Smooth muscle cell (in vitro differentiated cells): ENCODE results near the gene ASCC1. TPM values are rescaled to one million over a fixed set of nuclear protein-coding genes. Genes with fewer than 3 reads are reported as not detected.

Experiments
- DNase-seq: peaks from one replicate; lab custom pipeline; 2025; ENCODE audit not compliant: unreplicated experiment; lab: John Stamatoyannopoulos, UW
- H2AFZ ChIP-seq: fragments of 200-600 bp; sonication (generic); 2 replicates; pipeline ENCODE4 v1.6.0; 2016; ENCODE audit warnings: antibody characterized with exemption, low read depth, mild to moderate bottlenecking
- H3F3A ChIP-seq: fragments of 200-600 bp; sonication (generic); 2 replicates; pipeline ENCODE4 v1.6.0; 2017; ENCODE audit warnings: antibody characterized with exemption, low read depth
- H3K27ac ChIP-seq: fragments of 200-600 bp; sonication (generic); 2 replicates; pipeline ENCODE4 v1.5.1; 2016; ENCODE audit warnings: low read depth, mild to moderate bottlenecking
- H3K27me3 ChIP-seq: fragments of 200-600 bp; sonication (generic); 2 replicates; pipeline ENCODE4 v1.6.1; 2016; ENCODE audit warnings: low read depth, mild to moderate bottlenecking
- H3K36me3 ChIP-seq: fragments of 200-600 bp; sonication (generic); 2 replicates; pipeline ENCODE4 v1.5.1; 2016; ENCODE audit warnings: low read depth
- H3K4me1 ChIP-seq: fragments of 200-600 bp; sonication (generic); 2 replicates; pipeline ENCODE4 v1.5.1; 2016; ENCODE audit warnings: low read depth
- H3K4me2 ChIP-seq: fragments of 200-600 bp; sonication (generic); 2 replicates; pipeline ENCODE4 v1.6.0; 2016; ENCODE audit warnings: mild to moderate bottlenecking
- H3K4me3 ChIP-seq: fragments of 200-600 bp; sonication (generic); 2 replicates; pipeline ENCODE4 v1.5.1; 2016; ENCODE audit warnings: mild to moderate bottlenecking
- H3K79me2 ChIP-seq: fragments of 200-600 bp; sonication (generic); 2 replicates; pipeline ENCODE4 v1.6.0; 2016; ENCODE audit warnings: low read depth, mild to moderate bottlenecking
- H3K9ac ChIP-seq: fragments of 200-600 bp; sonication (generic); 2 replicates; pipeline ENCODE4 v1.6.0; 2016; ENCODE audit warnings: low read depth
- H3K9me3 ChIP-seq: fragments of 200-600 bp; sonication (generic); replicated peaks from 2 replicates; pipeline ENCODE4 v1.5.1; 2016; ENCODE audit warnings: low read depth
- H4K20me1 ChIP-seq: fragments of 200-600 bp; sonication (generic); 2 replicates; pipeline ENCODE4 v1.6.0; 2016; ENCODE audit warnings: low read depth
- WGBS: methylation state at CpG from one replicate; pipeline ENCODE4 v1.1.7; 2016; ENCODE audit warnings: low lambda C conversion rate; 5-methylcytosine and 5-hydroxymethylcytosine counted together
- polyA plus RNA-seq: library from polyadenylated mRNA; unstranded; fragments of >200 nt; fragmentation: Nextera tagmentation; extraction: Ambion mirVana; gene quantifications from 2 replicates; pipeline ENCODE4 v1.2.1, GENCODE V29; 2016
- total RNA-seq: library from RNA; depleted of rRNA; stranded (reverse); fragments of >200 nt; gene quantifications from 2 replicates; pipeline ENCODE4 v1.2.3, GENCODE V29; 2014
- TF ChIP-seq, protein P1 (sequence below): fragments of 200-600 bp; sonication (generic); IDR thresholded peaks from 2 replicates; pipeline ENCODE4 v1.5.1; 2017; ENCODE audit warnings: borderline replicate concordance, mild to moderate bottlenecking, antibody characterized with exemption; ENCODE audit not compliant: insufficient read depth, poor library complexity, severe bottlenecking

ASCC1 gene
- total and polyA plus RNA-seq, 2 experiments from 2014 or later = 24.0 to 28.1 TPM

DNA sequence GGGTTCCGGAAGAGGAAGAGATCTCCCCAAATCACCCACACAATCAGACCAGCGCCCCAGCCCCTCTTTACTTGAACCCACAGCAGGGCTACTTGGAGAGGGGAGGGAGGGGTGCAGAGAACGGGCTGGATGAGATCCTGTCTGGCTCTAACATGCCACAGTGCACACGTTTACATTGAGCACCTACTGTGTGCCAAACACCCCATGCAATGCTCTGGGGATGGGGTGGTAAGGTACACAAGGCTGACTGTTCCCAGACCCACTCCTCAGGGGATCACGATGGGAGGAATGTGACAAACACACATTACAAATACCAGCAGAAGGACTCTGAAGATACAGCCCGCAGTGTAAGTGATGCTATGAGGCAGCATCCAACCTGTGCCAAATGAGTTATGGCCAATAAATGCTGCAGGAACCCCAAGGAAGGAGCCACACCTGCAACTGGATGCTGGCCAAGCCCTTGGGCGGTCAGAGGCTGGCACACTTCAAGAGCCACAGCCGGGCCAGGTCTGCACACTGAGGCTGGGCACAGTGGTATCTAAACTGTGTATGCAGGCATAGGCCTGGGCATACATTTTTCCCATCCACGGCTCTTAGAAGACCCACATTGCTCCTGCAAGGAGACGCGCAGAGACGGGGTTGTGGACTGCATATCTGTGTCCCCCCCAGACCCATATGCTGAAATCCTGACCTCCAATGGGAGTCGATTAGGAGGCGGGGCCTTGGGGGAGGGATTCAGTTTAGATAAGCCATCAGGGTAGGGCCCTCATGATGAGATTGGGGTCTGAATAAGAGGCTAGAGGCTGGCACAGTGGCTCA, 134.1 kb downstream of the ASCC1 start:
- WGBS = 89% methylated on average over 14 of the region's 14 CpGs
- Histone ChIP-seq H3K27me3 (peaks cover 29% of the 10 kb centered on the region), H3K9ac (no peak overlapping the region), H3K79me2 (no peaks in the 10 kb centered on the region), H3K4me2 (no peak overlapping the region), H3K4me1 (peaks cover 1% of the 10 kb centered on the region), H4K20me1 (no peaks in the 10 kb centered on the region), H3K27ac (no peak overlapping the region), H3K4me3 (no peak overlapping the region), H3K9me3 (no peaks in the 10 kb centered on the region), H3F3A (no peaks in the 10 kb centered on the region), H3K36me3 (no peaks in the 10 kb centered on the region), H2AFZ (no peak overlapping the region)
- TF ChIP-seq, protein P1, sequence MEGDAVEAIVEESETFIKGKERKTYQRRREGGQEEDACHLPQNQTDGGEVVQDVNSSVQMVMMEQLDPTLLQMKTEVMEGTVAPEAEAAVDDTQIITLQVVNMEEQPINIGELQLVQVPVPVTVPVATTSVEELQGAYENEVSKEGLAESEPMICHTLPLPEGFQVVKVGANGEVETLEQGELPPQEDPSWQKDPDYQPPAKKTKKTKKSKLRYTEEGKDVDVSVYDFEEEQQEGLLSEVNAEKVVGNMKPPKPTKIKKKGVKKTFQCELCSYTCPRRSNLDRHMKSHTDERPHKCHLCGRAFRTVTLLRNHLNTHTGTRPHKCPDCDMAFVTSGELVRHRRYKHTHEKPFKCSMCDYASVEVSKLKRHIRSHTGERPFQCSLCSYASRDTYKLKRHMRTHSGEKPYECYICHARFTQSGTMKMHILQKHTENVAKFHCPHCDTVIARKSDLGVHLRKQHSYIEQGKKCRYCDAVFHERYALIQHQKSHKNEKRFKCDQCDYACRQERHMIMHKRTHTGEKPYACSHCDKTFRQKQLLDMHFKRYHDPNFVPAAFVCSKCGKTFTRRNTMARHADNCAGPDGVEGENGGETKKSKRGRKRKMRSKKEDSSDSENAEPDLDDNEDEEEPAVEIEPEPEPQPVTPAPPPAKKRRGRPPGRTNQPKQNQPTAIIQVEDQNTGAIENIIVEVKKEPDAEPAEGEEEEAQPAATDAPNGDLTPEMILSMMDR = no peak
- DNase-seq = no peak

DNA sequence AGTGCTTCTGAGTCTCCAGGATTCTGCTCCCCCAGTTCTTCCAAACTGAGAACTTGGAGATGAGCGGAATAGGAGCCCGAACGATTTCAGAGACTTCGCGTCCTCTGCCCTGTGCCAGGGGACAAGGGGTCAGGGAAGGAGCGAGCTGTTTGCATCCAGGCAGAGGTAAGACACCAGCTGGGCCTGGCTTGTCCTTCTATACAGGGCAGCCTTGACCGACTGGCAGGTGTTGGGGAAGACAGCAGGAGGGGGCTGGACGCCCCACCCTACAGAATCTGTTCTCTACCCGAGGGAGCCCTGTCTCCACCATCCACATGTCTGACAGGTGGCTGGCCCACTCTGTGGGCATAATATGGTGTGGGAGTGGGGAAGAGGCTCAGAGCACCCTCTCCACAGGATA, 134.9 kb downstream of the ASCC1 start:
- 86% methylated on average over 9 of the region's 9 CpGs for WGBS
- DNase-seq = no peak
- no peaks in the 10 kb centered on the region for H3F3A ChIP-seq
- no peaks in the 10 kb centered on the region for H3K79me2 ChIP-seq
- H3K4me1 ChIP-seq = no peaks in the 10 kb centered on the region
- no peaks in the 10 kb centered on the region for H3K9me3 ChIP-seq
- TF ChIP-seq, protein P1 = no peak
- H4K20me1 ChIP-seq = no peaks in the 10 kb centered on the region
- H3K4me3 ChIP-seq = no peak overlapping the region
- H2AFZ ChIP-seq = no peak overlapping the region
- H3K36me3 ChIP-seq = no peaks in the 10 kb centered on the region
- H3K9ac ChIP-seq = no peak overlapping the region
- H3K27me3 ChIP-seq = peaks cover 21% of the 10 kb centered on the region
- H3K27ac ChIP-seq = no peak overlapping the region
- no peak overlapping the region for H3K4me2 ChIP-seq

DNA sequence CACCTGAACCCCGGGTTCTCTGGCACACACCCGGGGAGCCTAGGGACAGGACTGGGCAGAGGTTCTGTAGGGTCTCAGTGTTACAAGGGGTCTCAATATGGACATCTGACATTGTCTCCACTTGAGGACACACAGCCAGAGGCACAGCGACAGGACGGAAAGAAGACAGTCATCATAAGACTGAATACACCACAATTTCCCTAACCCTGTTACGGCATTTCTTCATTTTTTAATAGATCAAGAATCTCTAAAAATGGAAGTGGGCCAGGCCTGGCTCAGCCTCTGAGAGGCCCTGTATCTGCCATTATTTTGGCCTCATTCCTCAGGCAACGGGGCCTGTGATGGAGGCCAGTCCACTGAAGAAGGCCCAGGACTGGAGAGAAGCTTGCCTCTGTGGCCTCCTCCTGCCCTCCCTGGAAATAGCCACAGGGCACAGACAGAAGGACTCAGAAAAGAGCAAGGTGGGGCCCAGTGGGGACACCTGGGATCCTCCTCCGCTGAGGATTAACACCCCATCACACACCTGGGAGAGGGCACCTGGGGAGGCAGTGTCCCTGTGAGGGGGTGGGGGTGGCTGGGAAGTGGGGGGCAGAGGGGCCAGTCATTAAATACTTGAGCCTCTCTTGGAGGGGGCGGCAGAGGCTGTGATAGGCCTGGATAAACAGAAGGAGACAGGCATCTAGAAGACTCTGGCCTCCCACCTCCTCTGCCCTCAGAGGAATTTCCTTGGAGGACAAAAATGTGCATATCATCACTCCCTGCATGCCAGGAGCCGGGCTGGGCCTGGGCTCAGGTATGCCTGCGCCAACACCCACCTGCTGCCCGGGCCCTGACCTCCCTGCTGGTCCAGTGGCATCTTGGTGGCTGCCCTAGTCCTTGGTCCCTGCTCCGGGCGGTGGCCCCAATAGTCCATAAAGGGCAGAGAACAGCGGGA, 135.8 kb downstream of the ASCC1 start:
- H3K27ac ChIP-seq = no peak overlapping the region
- H3K36me3 ChIP-seq = no peaks in the 10 kb centered on the region
- H3K4me2 ChIP-seq = no peak overlapping the region
- no peaks in the 10 kb centered on the region for H3K79me2 ChIP-seq
- no peak overlapping the region for H2AFZ ChIP-seq
- 88% methylated on average over 13 of the region's 14 CpGs for WGBS
- H3K9me3 ChIP-seq = no peaks in the 10 kb centered on the region
- H3K27me3 ChIP-seq = peaks cover 12% of the 10 kb centered on the region
- no peak overlapping the region for H3K9ac ChIP-seq
- no peak for DNase-seq
- no peaks in the 10 kb centered on the region for H3F3A ChIP-seq
- no peaks in the 10 kb centered on the region for H3K4me1 ChIP-seq
- TF ChIP-seq, protein P1 = no peak
- H3K4me3 ChIP-seq = no peak overlapping the region
- no peaks in the 10 kb centered on the region for H4K20me1 ChIP-seq
